Measurements from ENCODE around the gene LCN15.
"Not testable (repeated sequence)": the region's sequence is repeated elsewhere in the genome, so short reads cannot be mapped to it uniquely, and the experiment has no call there.

Gene LCN15

GRCh38 chr9:136764301-136764891 is at the start of gene LCN15:
TSS of gene LCN15 (minus strand) at chr9:136764518. CDS start at chr9:136764488, 30 bp downstream.
- peak; percentile 59 for DNase-seq

GRCh38 chr9:136808806-136809158 is 44.5 kb upstream of the LCN15 start:
- DNase-seq = no peak

GRCh38 chr9:136808075-136808805 is 43.9 kb upstream of the LCN15 start:
- peak; percentile 84 for DNase-seq

- peak; percentile 94 for DNase-seq
Observed at GRCh38 chr9:136807281-136808074, 43.2 kb upstream of the LCN15 start, which contains the start of gene RABL6. TSS of gene RABL6 (plus strand) at chr9:136807948. CDS start at chr9:136808197, 249 bp downstream.

GRCh38 chr9:136806631-136807201 is 42.4 kb upstream of the LCN15 start:
- no peak for DNase-seq

- no peak for DNase-seq
Observed at GRCh38 chr9:136806067-136806466, 41.7 kb upstream of the LCN15 start.

- no peak for DNase-seq
Observed at GRCh38 chr9:136805207-136805740, 41.0 kb upstream of the LCN15 start.

- no peak for DNase-seq
Observed at GRCh38 chr9:136804509-136805206, 40.3 kb upstream of the LCN15 start.

GRCh38 chr9:136803551-136804508 is 39.5 kb upstream of the LCN15 start:
- DNase-seq = no peak

- DNase-seq = not testable (repeated sequence)
Observed at GRCh38 chr9:136803009-136803550, 38.8 kb upstream of the LCN15 start.

GRCh38 chr9:136802321-136802720 is 38.0 kb upstream of the LCN15 start:
- no peak for DNase-seq

- DNase-seq = peak; percentile 94
Observed at GRCh38 chr9:136799854-136800657, 35.7 kb upstream of the LCN15 start.

- no peak for DNase-seq
Observed at GRCh38 chr9:136799079-136799853, 34.9 kb upstream of the LCN15 start.

GRCh38 chr9:136798708-136799078 is 34.4 kb upstream of the LCN15 start:
- DNase-seq = no peak

GRCh38 chr9:136796775-136797347 is 32.5 kb upstream of the LCN15 start:
- not testable (repeated sequence) for DNase-seq

- DNase-seq = no peak
Observed at GRCh38 chr9:136796238-136796774, 32.0 kb upstream of the LCN15 start, which contains the start of gene CCDC183. TSS of gene CCDC183 (plus strand) at chr9:136796338. CDS start at chr9:136796398, 60 bp downstream.

- no peak for DNase-seq
Observed at GRCh38 chr9:136795000-136795348, 30.7 kb upstream of the LCN15 start.

- no peak for DNase-seq
Observed at GRCh38 chr9:136794281-136794999, 30.1 kb upstream of the LCN15 start.

Measured in activated effector memory CD4-positive, alpha-beta T cell treated with anti-CD3 and anti-CD28 coated beads, Interleukin-2, amount 50 U/mL, for 16 hours (primary cell).